ENCODE results near the gene EVI5L. TPM values are rescaled to one million over a fixed set of nuclear protein-coding genes. Genes with fewer than 3 reads are reported as not detected.

Gene EVI5L
- total RNA-seq, 1 experiment from 2014 or later, result 12.2 TPM

- no TSS peak for BruUV-seq (replicated peaks)
Measured at GRCh38 chr19:7900401-7900870, 70.4 kb downstream of the EVI5L start.

GRCh38 chr19:7900931-7901330 is 70.9 kb downstream of the EVI5L start:
- Mint-ChIP-seq H3K9me3 (ENCODE audit: low read depth, unreplicated experiment) (no peaks in the 10 kb centered on the region), H3K27me3 (ENCODE audit: unreplicated experiment) (no peaks in the 10 kb centered on the region), H3K27ac (ENCODE audit: unreplicated experiment) (no peak overlapping the region), H3K4me1 (ENCODE audit: low read depth, unreplicated experiment) (peaks cover 15% of the 10 kb centered on the region), H3K36me3 (ENCODE audit: insufficient read depth, unreplicated experiment) (peaks cover 34% of the 10 kb centered on the region), H3K4me3 (ENCODE audit: low read depth, unreplicated experiment) (no peak overlapping the region)
- no peak for DNase-seq
- intact Hi-C loops (cut with micrococcal nuclease; ENCODE audit: unreplicated experiment), result no loop called here
- CTCF ChIA-PET, result no interaction called here
- no TSS peak for BruUV-seq (replicated peaks)
- no peak for TF ChIP-seq CTCF (IDR thresholded peaks at IDR 0.05; ENCODE audit: unreplicated experiment)

More at GRCh38 chr19:7900401-7900870, 70.4 kb downstream of the EVI5L start:
- intact Hi-C loops (cut with micrococcal nuclease; ENCODE audit: unreplicated experiment), result no loop called here
- Mint-ChIP-seq H3K27ac (ENCODE audit: unreplicated experiment) (no peak overlapping the region), H3K36me3 (ENCODE audit: insufficient read depth, unreplicated experiment) (peaks cover 30% of the 10 kb centered on the region), H3K27me3 (ENCODE audit: unreplicated experiment) (no peaks in the 10 kb centered on the region), H3K9me3 (ENCODE audit: low read depth, unreplicated experiment) (no peaks in the 10 kb centered on the region), H3K4me3 (ENCODE audit: low read depth, unreplicated experiment) (no peak overlapping the region), H3K4me1 (ENCODE audit: low read depth, unreplicated experiment) (peaks cover 10% of the 10 kb centered on the region)
- CTCF ChIA-PET, result no interaction called here
- no peak for DNase-seq
- no peak for TF ChIP-seq CTCF (IDR thresholded peaks at IDR 0.05; ENCODE audit: unreplicated experiment)

DNA sequence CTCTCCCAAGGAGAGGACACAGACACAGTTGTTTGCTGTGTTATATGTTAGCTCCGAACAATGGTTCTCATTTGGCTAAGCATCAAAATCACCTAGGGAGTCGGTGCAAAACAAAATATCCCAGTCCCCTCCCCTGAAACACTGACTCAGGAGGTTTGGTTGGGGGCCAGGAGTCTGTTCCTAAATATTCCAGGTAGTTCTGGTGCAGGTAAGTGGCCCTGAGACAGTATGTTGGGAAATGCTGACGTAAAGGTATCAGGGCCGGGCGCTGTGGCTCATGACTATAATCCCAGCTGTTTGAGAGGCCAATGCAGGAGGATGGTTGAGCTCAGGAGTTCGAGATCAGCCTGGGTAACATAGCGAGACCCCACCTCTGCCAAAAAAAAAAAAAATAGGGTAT is 71.3 kb downstream of the EVI5L start:
- H3K4me1 Mint-ChIP-seq (ENCODE audit: low read depth, unreplicated experiment), result peaks cover 16% of the 10 kb centered on the region
- intact Hi-C loops (cut with micrococcal nuclease; ENCODE audit: unreplicated experiment), result no loop called here
- H3K27ac Mint-ChIP-seq (ENCODE audit: unreplicated experiment), result no peak overlapping the region
- CTCF ChIA-PET, result no interaction called here
- DNase-seq, result no peak
- no peaks in the 10 kb centered on the region for H3K9me3 Mint-ChIP-seq (ENCODE audit: low read depth, unreplicated experiment)
- no peaks in the 10 kb centered on the region for H3K27me3 Mint-ChIP-seq (ENCODE audit: unreplicated experiment)
- TSS peak; percentile 21 for BruUV-seq (replicated peaks)
- no peak for TF ChIP-seq CTCF (IDR thresholded peaks at IDR 0.05; ENCODE audit: unreplicated experiment)
- H3K4me3 Mint-ChIP-seq (ENCODE audit: low read depth, unreplicated experiment), result no peak overlapping the region
- H3K36me3 Mint-ChIP-seq (ENCODE audit: insufficient read depth, unreplicated experiment), result peaks cover 39% of the 10 kb centered on the region

DNA sequence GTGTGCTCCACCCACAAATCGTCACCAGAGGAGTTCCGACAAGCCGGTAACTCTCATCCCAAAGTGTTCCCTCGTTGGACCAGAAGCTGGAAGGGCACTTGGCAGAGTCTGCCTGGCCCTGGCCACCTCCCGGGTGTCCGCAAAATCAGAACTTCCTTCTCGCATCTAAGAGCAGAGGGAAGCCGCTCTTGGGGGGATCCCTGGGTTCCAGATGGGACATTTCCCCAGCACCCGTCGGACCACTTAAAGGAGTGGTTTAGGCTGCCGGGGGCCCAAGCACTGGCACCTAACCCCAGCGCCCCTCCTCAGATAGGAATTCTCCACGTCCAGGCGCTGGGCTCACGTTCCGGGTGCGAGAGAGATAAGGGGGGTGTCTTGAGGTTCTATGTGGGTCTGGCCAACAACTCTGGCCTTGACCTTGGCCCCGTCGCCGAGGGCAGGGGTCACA is 72.8 kb downstream of the EVI5L start:
- Mint-ChIP-seq H3K4me3 (ENCODE audit: low read depth, unreplicated experiment) (peak overlapping the region; percentile 90), H3K27me3 (ENCODE audit: unreplicated experiment) (no peaks in the 10 kb centered on the region), H3K4me1 (ENCODE audit: low read depth, unreplicated experiment) (peaks cover 16% of the 10 kb centered on the region), H3K36me3 (ENCODE audit: insufficient read depth, unreplicated experiment) (peaks cover 45% of the 10 kb centered on the region), H3K27ac (ENCODE audit: unreplicated experiment) (peak overlapping the region; percentile 95), H3K9me3 (ENCODE audit: low read depth, unreplicated experiment) (no peaks in the 10 kb centered on the region)
- BruUV-seq (replicated peaks), result TSS peak; percentile 81
- CTCF ChIA-PET, result interaction anchor here (0.6 to 1.5 kb wide), 4 partner anchors 8 to 33 kb away, joined by 3 to 5 read pairs (median 4); partner anchors contain the start of gene SNAPC2
- no peak for DNase-seq
- intact Hi-C loops (cut with micrococcal nuclease; ENCODE audit: unreplicated experiment), result no loop called here
- TF ChIP-seq CTCF (IDR thresholded peaks at IDR 0.05; ENCODE audit: unreplicated experiment), result no peak
